GM10266 (cell line): ENCODE results near the gene HSPA1B.
"Not testable (repeated sequence)": the region's sequence is repeated elsewhere in the genome, so short reads cannot be mapped to it uniquely, and the experiment has no call there.

Source experiments
- DNase-seq: peaks from one replicate; pipeline ENCODE4 v3.0.0; 2012; ENCODE audit errors: extremely low spot score
- CTCF ChIP-seq: IDR thresholded peaks from 2 replicates; pipeline ENCODE4 v1.5.1; 2012; ENCODE audit warnings: mild to moderate bottlenecking, low read depth; ENCODE audit not compliant: control insufficient read depth, insufficient read depth; ENCODE audit errors: missing control alignments

HSPA1B gene

DNA sequence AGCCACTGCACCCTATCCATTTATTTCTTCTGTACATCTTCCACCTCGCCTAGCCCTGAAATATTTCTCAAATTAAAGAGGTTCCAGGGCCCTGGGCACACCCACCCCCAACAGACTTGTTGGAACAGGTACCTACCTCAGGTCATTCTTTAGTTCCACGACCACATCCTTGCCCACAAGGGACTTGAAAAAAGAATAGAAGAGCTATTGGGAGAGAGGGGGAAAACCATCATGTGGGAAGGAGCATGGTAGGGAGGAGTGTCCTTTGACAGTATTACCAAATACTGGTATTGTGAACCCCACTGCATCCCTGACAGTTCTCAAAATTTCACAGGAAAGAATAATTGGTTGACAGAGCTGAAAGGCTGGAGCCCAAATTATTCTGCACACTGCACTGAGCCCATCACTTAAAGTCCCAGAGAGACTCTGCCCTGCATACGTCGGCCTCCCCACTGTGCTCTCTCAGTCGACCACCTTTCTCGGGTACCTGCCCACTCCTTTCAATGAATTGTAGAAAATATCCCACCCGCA lies 21.5 kb upstream of the HSPA1B start:
- no peak for TF ChIP-seq CTCF

GRCh38 chr6:31806470-31807272 lies 20.9 kb upstream of the HSPA1B start, which contains the start of gene LSM2:
Gene LSM2 (minus strand): TSS chr6:31806966. CDS start chr6:31806757, 209 bp downstream.
- DNase-seq, result peak; percentile 99
- TF ChIP-seq CTCF, result peak; percentile 40

More for the DNA sequence above, 21.5 kb upstream of the HSPA1B start:
- no peak for DNase-seq

- not testable (repeated sequence) for DNase-seq
Measured at GRCh38 chr6:31808599-31808998, 18.9 kb upstream of the HSPA1B start.

- DNase-seq, result no peak
Measured at GRCh38 chr6:31811645-31812044, 15.9 kb upstream of the HSPA1B start.

GRCh38 chr6:31813465-31813849 lies 14.1 kb upstream of the HSPA1B start:
- no peak for TF ChIP-seq CTCF
- DNase-seq, result no peak

More at GRCh38 chr6:31811645-31812044, 15.9 kb upstream of the HSPA1B start:
- no peak for TF ChIP-seq CTCF

- TF ChIP-seq CTCF, result no peak
- DNase-seq, result peak; percentile 80
Measured at GRCh38 chr6:31814677-31815024, 12.9 kb upstream of the HSPA1B start.

- peak; percentile 89 for DNase-seq
- TF ChIP-seq CTCF, result no peak
Measured at GRCh38 chr6:31815025-31815838, 12.3 kb upstream of the HSPA1B start, which contains the start of the genes HSPA1A and HSPA1L. Gene HSPA1A (plus strand): TSS chr6:31815543. CDS start chr6:31815757, 214 bp downstream. Gene HSPA1L (minus strand): TSS chr6:31815283. CDS start chr6:31811972, 3,311 bp downstream.

DNA sequence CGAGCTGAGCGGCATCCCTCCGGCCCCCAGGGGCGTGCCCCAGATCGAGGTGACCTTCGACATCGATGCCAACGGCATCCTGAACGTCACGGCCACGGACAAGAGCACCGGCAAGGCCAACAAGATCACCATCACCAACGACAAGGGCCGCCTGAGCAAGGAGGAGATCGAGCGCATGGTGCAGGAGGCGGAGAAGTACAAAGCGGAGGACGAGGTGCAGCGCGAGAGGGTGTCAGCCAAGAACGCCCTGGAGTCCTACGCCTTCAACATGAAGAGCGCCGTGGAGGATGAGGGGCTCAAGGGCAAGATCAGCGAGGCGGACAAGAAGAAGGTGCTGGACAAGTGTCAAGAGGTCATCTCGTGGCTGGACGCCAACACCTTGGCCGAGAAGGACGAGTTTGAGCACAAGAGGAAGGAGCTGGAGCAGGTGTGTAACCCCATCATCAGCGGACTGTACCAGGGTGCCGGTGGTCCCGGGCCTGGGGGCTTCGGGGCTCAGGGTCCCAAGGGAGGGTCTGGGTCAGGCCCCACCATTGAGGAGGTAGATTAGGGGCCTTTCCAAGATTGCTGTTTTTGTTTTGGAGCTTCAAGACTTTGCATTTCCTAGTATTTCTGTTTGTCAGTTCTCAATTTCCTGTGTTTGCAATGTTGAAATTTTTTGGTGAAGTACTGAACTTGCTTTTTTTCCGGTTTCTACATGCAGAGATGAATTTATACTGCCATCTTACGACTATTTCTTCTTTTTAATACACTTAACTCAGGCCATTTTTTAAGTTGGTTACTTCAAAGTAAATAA lies 10.2 kb upstream of the HSPA1B start:
- DNase-seq, result peak; percentile 19

DNA sequence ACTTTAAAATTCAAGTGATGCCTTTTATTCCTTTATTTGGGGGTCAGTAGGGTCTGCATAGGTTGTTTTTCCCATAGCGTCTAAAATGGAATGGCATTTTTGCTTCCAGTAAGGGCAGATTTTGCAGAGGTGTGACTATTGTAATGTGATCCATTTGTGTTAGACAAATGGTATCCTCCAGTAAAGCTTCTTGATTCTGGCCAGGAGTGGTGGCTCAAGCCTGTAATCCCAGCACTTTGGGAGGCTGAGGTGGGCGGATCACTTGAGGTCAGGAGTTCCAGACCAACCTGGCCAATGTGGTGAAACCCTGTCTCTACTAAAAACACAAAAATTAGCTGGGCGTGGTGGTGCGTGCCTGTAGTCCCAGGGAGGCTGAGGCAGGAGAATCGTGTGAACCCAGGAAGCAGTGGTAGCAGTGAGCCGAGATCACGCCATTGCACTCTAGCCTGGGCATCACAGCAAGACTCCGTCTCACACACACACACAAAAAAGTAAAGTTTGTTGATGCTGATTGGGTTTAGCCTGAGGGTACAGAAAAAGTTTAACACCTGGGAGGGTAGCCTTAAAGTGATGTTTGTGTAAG lies 9.5 kb upstream of the HSPA1B start:
- not testable (repeated sequence) for DNase-seq
